Fibroblast of mammary gland (primary cell): ENCODE data around the gene PRKN.

ENCODE experiments used
- DNase-seq: peaks from one replicate; pipeline ENCODE4 v3.0.0-alpha.2; 2010; ENCODE audit warnings: low read depth
- H3K4me3 ChIP-seq: 2 replicates; pipeline ENCODE4 v1.5.1; 2011; ENCODE audit warnings: low read depth, mild to moderate bottlenecking, low read length, moderate library complexity; ENCODE audit not compliant: control insufficient read depth
- CTCF ChIP-seq: conservative IDR thresholded peaks from 2 replicates; pipeline ENCODE4 v1.5.1; 2011; ENCODE audit warnings: low read depth, low read length, inconsistent platforms; ENCODE audit not compliant: control insufficient read depth, insufficient read depth

PRKN gene

GRCh38 chr6:161740486-161740885 is 987.1 kb downstream of the PRKN start:
- no peak for DNase-seq
- no peak overlapping the region for H3K4me3 ChIP-seq
- TF ChIP-seq CTCF = no peak

GRCh38 chr6:161736781-161737292 is 990.7 kb downstream of the PRKN start:
- no peak for DNase-seq
- H3K4me3 ChIP-seq = no peak overlapping the region
- no peak for TF ChIP-seq CTCF

- DNase-seq = no peak
- no peak overlapping the region for H3K4me3 ChIP-seq
- TF ChIP-seq CTCF = no peak
Observed at GRCh38 chr6:161736326-161736725, 991.2 kb downstream of the PRKN start.

- TF ChIP-seq CTCF = no peak
Observed at GRCh38 chr6:161732594-161732993, 995.0 kb downstream of the PRKN start.

GRCh38 chr6:161727083-161727833 is 1000.3 kb downstream of the PRKN start:
- no peak for DNase-seq
- no peak overlapping the region for H3K4me3 ChIP-seq
- TF ChIP-seq CTCF = no peak

More at GRCh38 chr6:161732594-161732993, 995.0 kb downstream of the PRKN start:
- H3K4me3 ChIP-seq = no peak overlapping the region
- no peak for DNase-seq

- no peak for TF ChIP-seq CTCF
- H3K4me3 ChIP-seq = no peak overlapping the region
- DNase-seq = no peak
Observed at GRCh38 chr6:161722394-161722793, 1005.2 kb downstream of the PRKN start.
